Spleen (tissue), 11 donors: Measurements from ENCODE around the gene PMPCA. TPM values are rescaled to one million over a fixed set of nuclear protein-coding genes. Genes with fewer than 3 reads are reported as not detected.
"Not testable (repeated sequence)": the region's sequence is repeated elsewhere in the genome, so short reads cannot be mapped to it uniquely, and the experiment has no call there.

Experiments used
- DNase-seq: peaks from one replicate; pipeline ENCODE4 v3.0.0-alpha.2; 2020
- H3K27ac ChIP-seq, 8 donors: fragments of 200-600 bp; sonication (generic) in 7 of 8; 1 replicate in 4 of 8; 2 replicates in 4 of 8; pipeline versions ENCODE4 v1.5.0 to v1.8.0; 2016 to 2021; ENCODE audit warnings: inconsistent platforms in 4 of 8, mild to moderate bottlenecking in 4 of 8, moderate library complexity in 1 of 8
- H3K27me3 ChIP-seq, 7 donors: fragments of 200-600 bp; sonication (generic) in 6 of 7; replicated peaks in 1 of 7; 1 replicate in 4 of 7; 2 replicates in 3 of 7; pipeline versions ENCODE4 v1.5.0 to v1.8.0; 2016 to 2021; ENCODE audit warnings: inconsistent platforms in 3 of 7, mild to moderate bottlenecking in 1 of 7
- H3K36me3 ChIP-seq, 6 donors: fragments of 200-600 bp; sonication (generic) in 5 of 6; 1 replicate in 4 of 6; 2 replicates in 2 of 6; pipeline versions ENCODE4 v1.5.0 to v1.8.0; 2016 to 2021; ENCODE audit warnings: inconsistent platforms in 2 of 6
- H3K4me1 ChIP-seq, 6 donors: fragments of 200-600 bp; sonication (generic) in 5 of 6; 1 replicate in 3 of 6; 2 replicates in 3 of 6; pipeline versions ENCODE4 v1.5.0 to v1.8.0; 2016 to 2021; ENCODE audit warnings: inconsistent platforms in 3 of 6
- H3K4me3 ChIP-seq, 8 donors: fragments of 200-600 bp; sonication (generic) in 7 of 8; 1 replicate in 4 of 8; 2 replicates in 4 of 8; pipeline versions ENCODE4 v1.5.0 to v1.8.0; 2016 to 2021; ENCODE audit warnings: inconsistent platforms in 4 of 8, mild to moderate bottlenecking in 4 of 8, moderate library complexity in 2 of 8
- H3K9me3 ChIP-seq, 8 donors: fragments of 200-600 bp; sonication (generic) in 7 of 8; 1 replicate in 4 of 8; 2 replicates in 4 of 8; pipeline versions ENCODE4 v1.5.0 to v1.8.0; 2016 to 2021; ENCODE audit warnings: inconsistent platforms in 4 of 8
- CTCF ChIP-seq, 11 experiments: fragments of 200-600 bp in 7 of 11; fragments of 450-650 bp in 4 of 11; sonication (generic) in 4 of 11; IDR thresholded peaks in 8 of 11; conservative IDR thresholded peaks in 3 of 11; 1 replicate in 7 of 11; 2 replicates in 4 of 11; pipeline versions ENCODE4 v1.4.0 to v1.8.0; 2016 to 2021; ENCODE audit warnings: antibody characterized with exemption in 11 of 11, inconsistent platforms in 4 of 11, mild to moderate bottlenecking in 1 of 11
- POLR2A ChIP-seq, 3 donors: fragments of 450-650 bp; IDR thresholded peaks; one replicate each; pipeline ENCODE4 v1.5.1; 2017; ENCODE audit warnings: antibody characterized with exemption in 3 of 3, mild to moderate bottlenecking in 1 of 3
- POLR2AphosphoS5 ChIP-seq, 3 donors: sonication (generic); formaldehyde crosslinking; IDR thresholded peaks; one replicate each; pipeline ENCODE4 v1.5.1; 2017; ENCODE audit warnings: antibody characterized with exemption in 3 of 3
- WGBS, 5 donors: extraction: QIAGEN DNeasy Blood & Tissue Kit in 3 of 5; methylation state at CpG; one replicate each; pipeline versions ENCODE4 v1.1.5 to v1.1.7; 2013 to 2018; 5-methylcytosine and 5-hydroxymethylcytosine counted together
- intact Hi-C: fragments of 100-400 bp; cut with DNase I; formaldehyde crosslinking; loops from one replicate; pipeline ENCODE4 v1.15.0; 2023; ENCODE audit warnings: low total_unique reads
- polyA plus RNA-seq, 3 donors: library from polyadenylated mRNA; stranded (reverse); fragments of 200-250 nt; gene quantifications; one replicate each; pipeline ENCODE4 v1.2.1, GENCODE V29; 2013
- total RNA-seq, 7 donors: library from RNA; depleted of rRNA in 3 of 7; stranded (reverse); fragments of >200 nt in 3 of 7; fragmentation: NEBNext Ultra II Directional in 4 of 7; extraction: Animal tissue kit (Norgen Biotek cat#: 25700) in 4 of 7; gene quantifications; one replicate each; pipeline versions ENCODE4 v1.1.0 to v1.2.1, GENCODE V29; 2016 to 2021
- donor health status: healthy with polysubstance abuse.
- donor health status: DM: no; HTN: no; CAD: no; lungs with moderate emphysema.
- donor health status: DM: no; HTN: no; CAD: no.
- donor health status: Bipolar disorder and iron deficiency.
- donor health status: healthy.
- donor health status: DM: no; HTN: no; CAD: no.
- donor health status: DM: yes; HTN: yes; CAD: no.

The PMPCA gene
- total and polyA plus RNA-seq, 10 donors = 36.8 to 56.2 (median 47.1) TPM

DNA sequence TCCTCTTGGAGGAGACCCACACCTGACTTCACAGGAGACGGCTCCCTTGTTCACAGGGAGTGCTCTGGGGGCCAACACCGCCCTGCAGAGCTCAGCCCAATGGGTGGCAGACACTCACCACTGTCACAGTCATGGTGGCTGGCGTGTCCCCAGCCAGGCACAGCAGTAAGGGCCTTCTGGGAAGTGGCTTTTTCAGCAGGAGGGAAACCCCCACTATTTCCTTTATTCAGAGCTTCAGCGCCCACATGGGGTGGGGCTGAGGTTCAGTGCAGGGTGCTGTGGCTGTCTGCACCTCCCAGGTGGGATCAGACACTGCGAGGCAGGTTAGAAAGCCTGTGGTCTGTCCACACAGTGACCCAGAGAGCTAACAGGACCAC is 6.9 kb upstream of the PMPCA start:
- H3K27ac ChIP-seq = peak overlapping the region in 7 of 8 donors; percentile 16 to 87 (median 72)
- 37 to 74% (median 55%) methylated on average over 5 of the region's 5 CpGs for WGBS, 5 donors

DNA sequence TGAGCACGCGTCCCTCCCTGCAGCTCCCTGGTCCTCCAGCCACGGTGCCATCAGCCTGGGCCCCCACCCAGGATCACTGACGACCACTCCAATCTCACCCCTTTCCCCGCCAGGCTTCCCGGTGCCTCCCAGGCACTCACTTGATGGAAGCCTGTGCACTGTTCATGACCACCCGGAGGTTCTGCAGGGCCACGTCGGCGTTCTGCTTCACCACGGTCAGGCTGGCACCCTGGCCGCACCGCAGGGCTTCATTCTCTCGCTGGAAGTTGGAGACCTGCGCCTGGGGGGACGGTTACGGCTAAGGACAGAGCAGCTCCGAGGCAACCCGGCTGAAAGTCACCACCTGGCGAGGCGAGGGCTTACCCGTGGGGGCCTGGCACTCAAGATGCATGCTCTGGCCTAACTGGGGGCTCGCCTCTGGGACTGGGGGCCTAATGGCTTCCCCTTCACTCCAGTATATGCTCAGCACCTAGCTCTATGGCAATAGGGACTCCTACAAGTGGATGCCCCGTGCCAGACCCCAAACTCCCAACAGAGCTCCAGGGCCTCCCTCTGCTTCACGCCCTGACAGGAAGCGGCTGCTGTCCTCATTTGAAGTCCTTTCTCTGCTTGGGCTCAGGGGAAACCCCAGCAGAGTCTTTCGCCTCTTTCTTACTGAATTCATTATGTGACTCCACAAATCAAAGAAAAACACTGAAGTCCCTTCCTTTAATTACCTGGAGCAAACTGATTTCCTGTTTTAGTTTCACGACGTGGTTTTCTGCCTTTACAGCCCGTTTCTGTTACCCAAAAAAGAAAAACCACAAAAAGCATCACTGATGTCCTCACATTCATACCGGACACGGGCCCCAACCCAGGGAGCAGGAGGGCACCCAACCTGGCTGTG is 6.3 kb upstream of the PMPCA start:
- peaks cover 19 to 81% (median 49%) of the 10 kb centered on the region in 6 donors for H3K4me1 ChIP-seq
- H3K27ac ChIP-seq = peak overlapping the region; percentile 16 to 87 (median 70)
- DNase-seq = peak; percentile 80
- H3K36me3 ChIP-seq = peaks cover 0 to 63% (median 37%) of the 10 kb centered on the region in 6 donors
- H3K9me3 ChIP-seq = no peaks in the 10 kb centered on the region
- intact Hi-C loops = no loop called here
- H3K4me3 ChIP-seq = peak overlapping the region in 1 of 8 donors; percentile 41
- no peaks in the 10 kb centered on the region for H3K27me3 ChIP-seq
- no peak for TF ChIP-seq CTCF (IDR thresholded peaks at IDR 0.05 in 8 of 11, conservative IDR thresholded peaks at IDR 0.05 in 3 of 11)
- peak in 1 of 3 donors; percentile 61 for TF ChIP-seq POLR2AphosphoS5 (IDR thresholded peaks at IDR 0.05)
- TF ChIP-seq POLR2A (IDR thresholded peaks at IDR 0.05) = no peak
- WGBS, 5 donors = 67 to 72% (median 71%) methylated on average over 24 to 32 of the region's 32 CpGs

More for the DNA sequence above, 6.9 kb upstream of the PMPCA start:
- intact Hi-C loops = no loop called here
- TF ChIP-seq CTCF (IDR thresholded peaks at IDR 0.05 in 8 of 11, conservative IDR thresholded peaks at IDR 0.05 in 3 of 11) = no peak
- no peak for TF ChIP-seq POLR2A (IDR thresholded peaks at IDR 0.05)
- peak in 1 of 3 donors; percentile 53 for TF ChIP-seq POLR2AphosphoS5 (IDR thresholded peaks at IDR 0.05)
- Histone ChIP-seq H3K4me3 (peak overlapping the region in 1 of 8 donors; percentile 41), H3K4me1 (peaks cover 25 to 81% (median 49%) of the 10 kb centered on the region in 6 donors), H3K36me3 (peaks cover 0 to 63% (median 37%) of the 10 kb centered on the region in 6 donors), H3K9me3 (no peaks in the 10 kb centered on the region), H3K27me3 (no peaks in the 10 kb centered on the region)
- peak; percentile 86 for DNase-seq

DNA sequence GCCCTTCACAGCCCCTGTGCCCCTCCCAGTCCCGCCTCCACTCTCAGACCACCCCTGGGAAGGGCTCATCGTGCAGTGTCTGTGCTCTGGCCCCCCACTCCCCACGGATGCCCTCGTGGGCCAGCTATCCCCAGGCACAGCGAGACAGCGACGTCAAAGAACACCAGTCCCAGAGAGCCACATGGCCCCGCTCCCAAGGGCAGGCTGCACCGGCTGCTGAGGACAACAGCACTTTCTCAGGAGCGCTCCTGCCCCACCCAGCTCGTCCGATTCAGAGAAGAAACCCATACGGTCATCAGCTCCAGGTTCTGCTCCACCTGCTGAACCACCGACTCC is 5.7 kb upstream of the PMPCA start:
- peaks cover 0 to 63% (median 37%) of the 10 kb centered on the region in 6 donors for H3K36me3 ChIP-seq
- TF ChIP-seq POLR2AphosphoS5 (IDR thresholded peaks at IDR 0.05) (peak in 2 of 3 donors; percentile 27 to 42), CTCF (IDR thresholded peaks at IDR 0.05 in 8 of 11, conservative IDR thresholded peaks at IDR 0.05 in 3 of 11) (no peak), POLR2A (IDR thresholded peaks at IDR 0.05) (no peak)
- 68 to 87% (median 84%) methylated on average over 14 of the region's 14 CpGs for WGBS, 5 donors
- H3K4me1 ChIP-seq = peaks cover 22 to 81% (median 49%) of the 10 kb centered on the region in 6 donors
- H3K27me3 ChIP-seq = no peaks in the 10 kb centered on the region
- H3K4me3 ChIP-seq = peak overlapping the region in 1 of 8 donors; percentile 18
- no peaks in the 10 kb centered on the region for H3K9me3 ChIP-seq
- DNase-seq = peak; percentile 75
- H3K27ac ChIP-seq = peak overlapping the region; percentile 16 to 87 (median 70)
- intact Hi-C loops = no loop called here

GRCh38 chr9:136405481-136405880 is 5.0 kb upstream of the PMPCA start:
- H3K4me3 ChIP-seq = no peak overlapping the region
- no peaks in the 10 kb centered on the region for H3K9me3 ChIP-seq
- H3K36me3 ChIP-seq = peaks cover 0 to 63% (median 37%) of the 10 kb centered on the region in 6 donors
- peak overlapping the region in 4 of 8 donors; percentile 28 to 87 (median 74) for H3K27ac ChIP-seq
- H3K27me3 ChIP-seq = no peaks in the 10 kb centered on the region
- intact Hi-C loops = no loop called here
- no peak for DNase-seq
- 79 to 90% (median 83%) methylated on average over 7 of the region's 7 CpGs for WGBS, 5 donors
- TF ChIP-seq CTCF (IDR thresholded peaks at IDR 0.05 in 8 of 11, conservative IDR thresholded peaks at IDR 0.05 in 3 of 11) (no peak), POLR2A (IDR thresholded peaks at IDR 0.05) (no peak), POLR2AphosphoS5 (IDR thresholded peaks at IDR 0.05) (no peak)
- H3K4me1 ChIP-seq = peaks cover 21 to 78% (median 47%) of the 10 kb centered on the region in 6 donors

- Histone ChIP-seq H3K36me3 (peaks cover 0 to 63% (median 37%) of the 10 kb centered on the region in 6 donors), H3K4me1 (peaks cover 18 to 78% (median 46%) of the 10 kb centered on the region in 6 donors)
- H3K4me3 ChIP-seq, DNase-seq, H3K27me3 ChIP-seq, H3K9me3 ChIP-seq, intact Hi-C loops, H3K27ac ChIP-seq: not testable (repeated sequence)
- WGBS, 5 donors = 88 to 96% (median 90%) methylated on average over 10 of the region's 10 CpGs
These were observed 4.6 kb upstream of the PMPCA start for GRCh38 chr9:136405904-136406303.
